ENCODE results near the gene VSIR. TPM values are rescaled to one million over a fixed set of nuclear protein-coding genes. Genes with fewer than 3 reads are reported as not detected.

The VSIR gene
- total and polyA plus RNA-seq, 4 donors: 32.3 to 244 (median 84.5) TPM

DNA sequence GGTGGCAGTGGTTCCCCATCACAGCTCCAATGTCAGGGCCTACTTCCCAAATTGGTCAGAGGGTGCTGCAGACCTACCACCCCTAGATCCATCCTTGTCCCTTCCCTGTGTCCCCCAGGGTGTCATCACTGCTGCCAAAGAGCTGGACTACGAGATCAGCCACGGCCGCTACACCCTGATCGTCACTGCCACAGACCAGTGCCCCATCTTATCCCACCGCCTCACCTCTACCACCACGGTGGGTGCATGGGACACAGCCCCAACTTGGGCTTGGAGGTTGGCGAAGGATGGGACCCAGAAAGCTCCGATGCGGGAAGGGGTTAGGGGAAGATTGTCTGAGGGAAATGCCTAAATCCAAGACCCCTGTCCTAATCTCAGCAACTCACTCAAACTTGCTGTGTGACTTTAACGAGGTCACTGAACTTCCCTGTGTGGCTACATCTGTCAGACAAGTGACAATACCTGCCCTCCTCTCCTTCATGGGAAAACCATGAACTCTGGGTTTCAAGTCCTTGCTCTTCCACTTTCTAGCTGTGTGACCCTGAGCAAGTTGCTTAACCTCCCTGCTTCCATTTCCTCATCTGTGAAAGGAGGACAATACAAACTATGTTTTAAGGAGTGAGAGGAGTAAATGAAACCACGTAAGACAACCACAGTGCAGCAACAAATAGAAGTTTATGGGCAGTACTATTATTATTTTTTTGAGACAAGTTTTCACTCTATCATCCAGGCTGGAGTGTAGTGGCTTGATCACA lies 4.9 kb upstream of the VSIR start:
- DNase-seq (no peak), ATAC-seq (ENCODE audit: insufficient read depth, low FRiP score) (no peak)
- H3K36me3 ChIP-seq (ENCODE audit: control insufficient read depth in 4 of 4, insufficient read depth in 4 of 4, low read length in 4 of 4): no peaks in the 10 kb centered on the region
- no peak overlapping the region for H3K27ac ChIP-seq (ENCODE audit: low read depth in 1 of 2, low read length in 1 of 2)
- peaks cover 0 to 2% (median 0%) of the 10 kb centered on the region in 3 donors for H3K27me3 ChIP-seq (ENCODE audit: control insufficient read depth in 3 of 3, insufficient read depth in 3 of 3, low read length in 2 of 3)
- 90 to 92% methylated on average over 11 of the region's 11 CpGs for WGBS, 2 donors
- TF ChIP-seq, protein P1, sequence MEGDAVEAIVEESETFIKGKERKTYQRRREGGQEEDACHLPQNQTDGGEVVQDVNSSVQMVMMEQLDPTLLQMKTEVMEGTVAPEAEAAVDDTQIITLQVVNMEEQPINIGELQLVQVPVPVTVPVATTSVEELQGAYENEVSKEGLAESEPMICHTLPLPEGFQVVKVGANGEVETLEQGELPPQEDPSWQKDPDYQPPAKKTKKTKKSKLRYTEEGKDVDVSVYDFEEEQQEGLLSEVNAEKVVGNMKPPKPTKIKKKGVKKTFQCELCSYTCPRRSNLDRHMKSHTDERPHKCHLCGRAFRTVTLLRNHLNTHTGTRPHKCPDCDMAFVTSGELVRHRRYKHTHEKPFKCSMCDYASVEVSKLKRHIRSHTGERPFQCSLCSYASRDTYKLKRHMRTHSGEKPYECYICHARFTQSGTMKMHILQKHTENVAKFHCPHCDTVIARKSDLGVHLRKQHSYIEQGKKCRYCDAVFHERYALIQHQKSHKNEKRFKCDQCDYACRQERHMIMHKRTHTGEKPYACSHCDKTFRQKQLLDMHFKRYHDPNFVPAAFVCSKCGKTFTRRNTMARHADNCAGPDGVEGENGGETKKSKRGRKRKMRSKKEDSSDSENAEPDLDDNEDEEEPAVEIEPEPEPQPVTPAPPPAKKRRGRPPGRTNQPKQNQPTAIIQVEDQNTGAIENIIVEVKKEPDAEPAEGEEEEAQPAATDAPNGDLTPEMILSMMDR (IDR thresholded peaks at IDR 0.05; ENCODE audit: control extremely low read depth, extremely low read depth): no peak
- H3K9me3 ChIP-seq (ENCODE audit: control insufficient read depth in 4 of 4, insufficient read depth in 3 of 4, low read length in 3 of 4): peaks cover 0 to 2% (median 0%) of the 10 kb centered on the region in 4 donors
- H3K4me1 ChIP-seq (ENCODE audit: control insufficient read depth in 5 of 5, insufficient read depth in 5 of 5, low read length in 5 of 5): peaks cover 0 to 10% (median 5%) of the 10 kb centered on the region in 5 donors
- no peak overlapping the region for H3K9ac ChIP-seq (ENCODE audit: insufficient read depth in 1 of 2, low read length in 2 of 2)
- no peak overlapping the region for H3K4me3 ChIP-seq

- Histone ChIP-seq H3K4me3 (no peak overlapping the region), H3K9me3 (ENCODE audit: control insufficient read depth in 4 of 4, insufficient read depth in 3 of 4, low read length in 3 of 4) (peaks cover 0 to 2% (median 0%) of the 10 kb centered on the region in 4 donors), H3K27ac (ENCODE audit: low read depth in 1 of 2, low read length in 1 of 2) (no peak overlapping the region), H3K27me3 (ENCODE audit: control insufficient read depth in 3 of 3, insufficient read depth in 3 of 3, low read length in 2 of 3) (peaks cover 0 to 2% (median 0%) of the 10 kb centered on the region in 3 donors), H3K4me1 (ENCODE audit: control insufficient read depth in 5 of 5, insufficient read depth in 5 of 5, low read length in 5 of 5) (peaks cover 0 to 9% (median 5%) of the 10 kb centered on the region in 5 donors), H3K9ac (ENCODE audit: insufficient read depth in 1 of 2, low read length in 2 of 2) (no peak overlapping the region), H3K36me3 (ENCODE audit: control insufficient read depth in 4 of 4, insufficient read depth in 4 of 4, low read length in 4 of 4) (no peaks in the 10 kb centered on the region)
- TF ChIP-seq, protein P1 (IDR thresholded peaks at IDR 0.05; ENCODE audit: control extremely low read depth, extremely low read depth): no peak
- 97% methylated on average over 17 of the region's 17 CpGs for WGBS, 2 donors
- ATAC-seq (ENCODE audit: insufficient read depth, low FRiP score) (no peak), DNase-seq (no peak)
Measured at GRCh38 chr10:71777213-71777985, 4.1 kb upstream of the VSIR start.

- Histone ChIP-seq H3K27me3 (ENCODE audit: control insufficient read depth in 3 of 3, insufficient read depth in 3 of 3, low read length in 2 of 3) (peaks cover 0 to 2% (median 0%) of the 10 kb centered on the region in 3 donors), H3K4me1 (ENCODE audit: control insufficient read depth in 5 of 5, insufficient read depth in 5 of 5, low read length in 5 of 5) (peaks cover 0 to 13% (median 5%) of the 10 kb centered on the region in 5 donors), H3K27ac (ENCODE audit: low read depth in 1 of 2, low read length in 1 of 2) (no peak overlapping the region), H3K9ac (ENCODE audit: insufficient read depth in 1 of 2, low read length in 2 of 2) (no peak overlapping the region), H3K36me3 (ENCODE audit: control insufficient read depth in 4 of 4, insufficient read depth in 4 of 4, low read length in 4 of 4) (no peaks in the 10 kb centered on the region), H3K9me3 (ENCODE audit: control insufficient read depth in 4 of 4, insufficient read depth in 3 of 4, low read length in 3 of 4) (peaks cover 0 to 2% (median 0%) of the 10 kb centered on the region in 4 donors), H3K4me3 (no peak overlapping the region)
- TF ChIP-seq, protein P1 (IDR thresholded peaks at IDR 0.05; ENCODE audit: control extremely low read depth, extremely low read depth): no peak
- WGBS, 2 donors: 17 to 71% methylated on average over 2 of the region's 2 CpGs
- DNase-seq (peak in 1 of 3 donors; percentile 26), ATAC-seq (ENCODE audit: insufficient read depth, low FRiP score) (no peak)
Measured at GRCh38 chr10:71776481-71776925, 3.2 kb upstream of the VSIR start.
